Measurements from ENCODE around the gene THSD4. TPM values are rescaled to one million over a fixed set of nuclear protein-coding genes. Genes with fewer than 3 reads are reported as not detected.

THSD4 gene
- total RNA-seq, 1 experiment from 2014 or later, result 1.2 TPM

- DNase-seq (ENCODE audit: low spot score), result no peak
- in situ Hi-C loops (cut with HindIII; ENCODE audit: low sequenced_read_pairs), result no loop called here
Observed at GRCh38 chr15:71792521-71792920, 677.2 kb downstream of the THSD4 start.

GRCh38 chr15:71798641-71799040, 683.4 kb downstream of the THSD4 start:
- in situ Hi-C loops (cut with HindIII; ENCODE audit: low sequenced_read_pairs), result no loop called here
- DNase-seq (ENCODE audit: low spot score), result no peak

DNA sequence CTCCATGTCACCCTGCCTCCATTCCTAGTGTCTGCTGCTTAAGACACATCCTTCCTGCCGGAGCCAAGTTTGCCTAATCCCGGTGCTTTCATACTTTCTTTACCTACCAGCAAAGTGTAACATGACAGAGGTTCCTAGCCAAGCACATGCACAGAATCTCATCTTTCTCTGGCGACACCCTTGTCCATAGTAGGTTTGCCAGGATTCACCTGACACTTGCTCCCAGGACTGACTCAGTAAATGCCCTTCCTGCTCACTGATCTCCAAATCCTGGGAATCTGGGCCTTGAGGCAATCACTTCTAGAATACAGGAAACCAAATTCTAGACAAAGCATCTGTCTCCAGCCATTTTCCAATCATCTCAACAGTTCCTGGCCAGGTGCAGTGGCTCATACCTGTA, 684.9 kb downstream of the THSD4 start:
- in situ Hi-C loops (cut with HindIII; ENCODE audit: low sequenced_read_pairs), result no loop called here
- no peak for DNase-seq (ENCODE audit: low spot score)

GRCh38 chr15:71800835-71801745, 685.8 kb downstream of the THSD4 start:
- in situ Hi-C loops (cut with HindIII; ENCODE audit: low sequenced_read_pairs), result no loop called here
- DNase-seq (ENCODE audit: low spot score), result peak; percentile 48

GRCh38 chr15:71801935-71802655, 686.8 kb downstream of the THSD4 start:
- no peak for DNase-seq (ENCODE audit: low spot score)
- in situ Hi-C loops (cut with HindIII; ENCODE audit: low sequenced_read_pairs), result no loop called here

DNA sequence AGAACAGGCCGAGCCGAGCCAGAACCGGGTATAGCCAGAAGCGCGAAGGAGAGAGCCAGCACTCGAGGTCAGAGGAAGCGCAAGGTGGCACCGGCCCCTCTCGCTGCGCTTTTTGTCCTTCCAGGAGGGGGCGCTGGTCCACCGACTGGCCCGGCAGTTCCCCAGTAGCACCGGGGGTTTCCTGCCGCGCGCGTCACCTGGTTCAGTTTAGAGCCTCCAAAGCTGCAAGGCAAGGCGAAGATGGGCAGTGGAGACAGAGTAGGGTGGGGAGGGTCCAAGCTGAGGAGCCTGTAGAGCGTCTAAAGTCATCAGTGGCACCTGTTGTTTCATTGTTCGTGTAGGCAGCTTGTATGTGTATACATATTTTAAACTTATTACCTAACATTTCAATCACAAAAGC, 687.5 kb downstream of the THSD4 start:
- in situ Hi-C loops (cut with HindIII; ENCODE audit: low sequenced_read_pairs), result no loop called here
- DNase-seq (ENCODE audit: low spot score), result no peak

- in situ Hi-C loops (cut with HindIII; ENCODE audit: low sequenced_read_pairs), result no loop called here
- DNase-seq (ENCODE audit: low spot score), result no peak
Observed at GRCh38 chr15:71804226-71804625, 689.0 kb downstream of the THSD4 start.

GRCh38 chr15:71804695-71805470, 689.6 kb downstream of the THSD4 start:
- in situ Hi-C loops (cut with HindIII; ENCODE audit: low sequenced_read_pairs), result no loop called here
- no peak for DNase-seq (ENCODE audit: low spot score)

DNA sequence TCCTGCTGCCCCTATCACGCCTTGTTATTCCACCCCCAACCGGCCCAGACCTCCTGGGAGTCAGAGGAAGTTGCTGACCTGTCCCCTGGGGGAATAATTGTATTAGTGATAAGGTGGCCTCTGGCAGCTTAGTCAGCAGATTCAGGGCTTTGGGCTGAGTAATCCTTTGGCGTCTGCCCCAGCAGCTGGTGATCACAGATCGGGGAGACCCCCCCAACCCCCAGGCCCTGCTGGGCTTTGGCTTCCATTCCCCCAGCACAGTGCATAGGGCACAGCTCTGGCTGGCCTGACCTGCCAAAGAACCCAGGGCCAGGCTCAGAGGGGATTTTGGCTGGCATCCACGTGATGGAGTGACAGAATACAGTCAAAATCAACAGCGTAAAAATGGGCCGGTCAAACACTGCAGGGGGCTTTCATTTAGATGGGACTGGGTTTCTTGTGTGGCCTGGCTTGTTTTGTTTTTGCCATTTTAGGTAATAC, 691.2 kb downstream of the THSD4 start:
- in situ Hi-C loops (cut with HindIII; ENCODE audit: low sequenced_read_pairs), result no loop called here
- no peak for DNase-seq (ENCODE audit: low spot score)

DNA sequence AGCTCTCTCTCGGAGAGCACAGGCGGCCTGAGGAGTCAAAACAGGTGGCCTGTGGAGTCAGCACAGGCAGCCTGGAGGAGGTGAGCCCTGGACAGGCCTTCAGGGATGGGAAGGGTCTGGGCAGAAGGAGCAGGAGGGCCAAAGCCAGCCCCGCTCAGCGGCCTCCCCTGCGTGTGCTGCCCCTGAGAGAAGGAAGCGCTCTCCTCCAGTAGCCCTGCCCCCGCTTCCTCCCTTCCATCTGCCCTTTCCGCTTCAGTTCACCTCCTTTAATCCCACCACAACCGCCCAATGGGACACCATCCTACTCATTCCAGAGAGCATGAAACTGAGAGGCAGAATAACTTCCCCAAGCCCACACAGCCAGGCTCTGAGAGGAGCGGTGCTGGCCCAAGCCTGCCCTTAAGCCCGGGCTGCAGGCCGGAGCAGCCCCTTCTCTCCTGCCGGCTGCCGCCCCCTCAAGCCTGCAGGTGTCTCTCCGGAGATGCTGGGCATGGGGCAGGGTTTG, 691.9 kb downstream of the THSD4 start:
- no peak for DNase-seq (ENCODE audit: low spot score)
- in situ Hi-C loops (cut with HindIII; ENCODE audit: low sequenced_read_pairs), result no loop called here

- in situ Hi-C loops (cut with HindIII; ENCODE audit: low sequenced_read_pairs), result no loop called here
- DNase-seq (ENCODE audit: low spot score), result no peak
Observed at GRCh38 chr15:71807691-71808091, 692.4 kb downstream of the THSD4 start.

DNA sequence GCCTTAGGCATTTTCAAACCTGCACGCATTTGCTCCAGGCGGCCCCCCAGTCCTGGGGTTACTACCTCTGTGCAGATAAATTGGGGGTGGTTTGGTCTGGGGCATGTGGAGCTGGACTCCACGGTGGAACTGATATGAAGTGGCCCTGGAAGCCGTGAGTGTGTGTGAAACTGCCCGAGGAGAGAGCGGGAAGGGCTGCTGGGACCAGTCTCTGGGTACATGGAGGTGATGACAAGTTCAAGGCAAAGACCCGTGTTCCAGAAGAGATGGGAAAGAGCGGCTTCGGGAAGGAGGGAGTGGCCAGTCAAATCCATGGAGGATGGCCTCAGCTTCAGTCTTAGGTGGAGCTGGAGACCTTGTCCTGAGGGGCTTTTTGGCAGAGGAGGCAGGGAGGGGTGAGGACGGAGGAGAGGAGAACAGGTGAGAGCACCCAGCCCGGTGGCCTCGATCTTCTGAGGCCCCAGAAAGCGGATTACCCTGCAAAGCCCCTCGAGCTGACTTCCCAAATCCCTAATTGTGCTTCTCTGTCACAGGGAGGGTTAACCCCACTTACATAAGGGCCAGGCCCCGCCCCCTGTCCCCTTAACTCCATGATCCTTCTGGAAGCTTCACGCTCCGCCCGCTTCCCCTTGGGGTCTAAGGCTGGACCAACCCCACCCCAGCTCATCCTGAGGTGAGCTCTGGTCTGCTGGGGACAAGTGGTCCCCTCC, 693.2 kb downstream of the THSD4 start:
- in situ Hi-C loops (cut with HindIII; ENCODE audit: low sequenced_read_pairs), result no loop called here
- DNase-seq (ENCODE audit: low spot score), result no peak

GRCh38 chr15:71809346-71809745, 694.1 kb downstream of the THSD4 start:
- no peak for DNase-seq (ENCODE audit: low spot score)
- in situ Hi-C loops (cut with HindIII; ENCODE audit: low sequenced_read_pairs), result no loop called here

- no peak for DNase-seq (ENCODE audit: low spot score)
- in situ Hi-C loops (cut with HindIII; ENCODE audit: low sequenced_read_pairs), result no loop called here
Observed at GRCh38 chr15:71810256-71811035, 695.2 kb downstream of the THSD4 start, which contains the start of gene NR2E3. NR2E3 (plus strand) TSS chr15:71810554; CDS start chr15:71810744, 190 bp downstream.

DNA sequence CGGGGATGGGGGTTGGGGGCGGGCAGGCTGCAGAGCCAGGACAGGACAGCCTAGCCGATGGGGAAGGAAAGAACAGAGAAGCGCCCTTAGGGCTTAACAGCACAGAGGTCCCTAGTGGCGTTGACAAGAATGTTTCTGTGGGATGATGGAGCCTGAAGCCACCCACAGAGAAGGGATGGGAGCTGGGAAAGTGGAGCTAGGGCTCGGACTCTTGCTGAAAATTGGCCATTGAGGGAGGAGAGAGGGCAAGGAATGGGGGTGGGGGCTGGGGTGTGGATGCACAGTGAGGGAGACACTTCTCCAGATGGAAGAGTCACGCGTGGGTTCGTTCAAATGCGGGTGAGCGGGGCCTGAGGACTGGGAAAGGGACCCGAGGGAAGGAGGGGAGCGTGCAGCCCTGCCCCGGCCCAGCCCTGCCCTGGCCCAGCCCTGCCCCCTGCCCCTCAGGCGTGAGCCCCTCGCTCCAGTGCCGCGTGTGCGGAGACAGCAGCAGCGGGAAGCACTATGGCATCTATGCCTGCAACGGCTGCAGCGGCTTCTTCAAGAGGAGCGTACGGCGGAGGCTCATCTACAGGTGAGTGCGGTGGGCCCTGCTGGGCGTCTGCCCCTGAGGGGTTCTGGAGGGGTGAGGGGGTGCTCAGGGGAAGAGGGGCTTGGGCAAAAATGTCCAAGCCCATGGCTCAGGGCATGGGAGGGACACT, 695.9 kb downstream of the THSD4 start:
- DNase-seq (ENCODE audit: low spot score), result no peak
- in situ Hi-C loops (cut with HindIII; ENCODE audit: low sequenced_read_pairs), result no loop called here

DNA sequence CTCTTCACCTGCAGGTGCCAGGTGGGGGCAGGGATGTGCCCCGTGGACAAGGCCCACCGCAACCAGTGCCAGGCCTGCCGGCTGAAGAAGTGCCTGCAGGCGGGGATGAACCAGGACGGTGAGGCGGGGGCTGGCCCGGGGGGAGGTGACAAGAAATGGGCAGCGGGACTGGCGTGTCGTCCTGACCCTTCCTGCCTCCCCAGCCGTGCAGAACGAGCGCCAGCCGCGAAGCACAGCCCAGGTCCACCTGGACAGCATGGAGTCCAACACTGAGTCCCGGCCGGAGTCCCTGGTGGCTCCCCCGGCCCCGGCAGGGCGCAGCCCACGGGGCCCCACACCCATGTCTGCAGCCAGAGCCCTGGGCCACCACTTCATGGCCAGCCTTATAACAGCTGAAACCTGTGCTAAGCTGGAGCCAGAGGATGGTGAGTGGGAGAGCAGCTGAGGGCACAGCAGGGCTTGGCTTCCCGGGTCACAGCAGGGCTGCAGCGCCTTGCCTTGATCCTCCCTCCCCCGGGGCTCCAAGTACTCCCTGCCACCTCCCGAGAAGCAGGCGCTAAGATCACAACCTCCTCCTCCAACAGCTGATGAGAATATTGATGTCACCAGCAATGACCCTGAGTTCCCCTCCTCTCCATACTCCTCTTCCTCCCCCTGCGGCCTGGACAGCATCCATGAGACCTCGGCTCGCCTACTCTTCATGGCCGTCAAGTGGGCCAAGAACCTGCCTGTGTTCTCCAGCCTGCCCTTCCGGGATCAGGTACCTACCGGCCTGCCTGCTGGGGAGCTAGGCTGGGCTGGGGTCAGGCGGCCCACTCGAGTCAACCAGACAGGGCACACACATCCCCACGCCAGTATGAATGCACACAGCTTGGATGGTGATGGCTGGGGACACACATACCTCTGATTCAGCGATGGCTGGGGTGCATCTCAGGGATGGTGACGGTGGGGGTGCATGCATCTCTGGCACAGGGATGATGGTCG, 696.8 kb downstream of the THSD4 start:
- in situ Hi-C loops (cut with HindIII; ENCODE audit: low sequenced_read_pairs), result no loop called here
- no peak for DNase-seq (ENCODE audit: low spot score)

Data from G401 (cell line).